ENCODE data around the gene ZNF74.

The ZNF74 gene

DNA sequence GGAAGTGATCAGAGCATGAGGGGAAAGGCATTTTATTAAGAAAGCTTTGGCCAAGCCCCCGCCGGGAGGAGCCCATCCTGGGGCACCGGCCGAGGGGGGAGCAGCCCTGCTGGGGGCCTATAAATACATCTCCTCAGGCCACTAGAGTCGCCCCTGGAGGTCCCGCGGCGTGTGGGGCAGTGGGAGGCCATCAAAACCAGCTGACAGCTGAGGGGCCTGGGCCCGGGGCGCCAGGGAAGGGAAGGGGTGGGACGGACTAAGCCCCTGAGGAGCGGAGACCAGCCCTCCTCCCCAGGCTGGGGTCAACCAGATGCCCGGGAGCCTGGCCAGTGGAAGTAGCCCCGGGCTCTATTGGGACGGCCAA, 30.6 kb downstream of the ZNF74 start:
- TF ChIP-seq, protein P1, sequence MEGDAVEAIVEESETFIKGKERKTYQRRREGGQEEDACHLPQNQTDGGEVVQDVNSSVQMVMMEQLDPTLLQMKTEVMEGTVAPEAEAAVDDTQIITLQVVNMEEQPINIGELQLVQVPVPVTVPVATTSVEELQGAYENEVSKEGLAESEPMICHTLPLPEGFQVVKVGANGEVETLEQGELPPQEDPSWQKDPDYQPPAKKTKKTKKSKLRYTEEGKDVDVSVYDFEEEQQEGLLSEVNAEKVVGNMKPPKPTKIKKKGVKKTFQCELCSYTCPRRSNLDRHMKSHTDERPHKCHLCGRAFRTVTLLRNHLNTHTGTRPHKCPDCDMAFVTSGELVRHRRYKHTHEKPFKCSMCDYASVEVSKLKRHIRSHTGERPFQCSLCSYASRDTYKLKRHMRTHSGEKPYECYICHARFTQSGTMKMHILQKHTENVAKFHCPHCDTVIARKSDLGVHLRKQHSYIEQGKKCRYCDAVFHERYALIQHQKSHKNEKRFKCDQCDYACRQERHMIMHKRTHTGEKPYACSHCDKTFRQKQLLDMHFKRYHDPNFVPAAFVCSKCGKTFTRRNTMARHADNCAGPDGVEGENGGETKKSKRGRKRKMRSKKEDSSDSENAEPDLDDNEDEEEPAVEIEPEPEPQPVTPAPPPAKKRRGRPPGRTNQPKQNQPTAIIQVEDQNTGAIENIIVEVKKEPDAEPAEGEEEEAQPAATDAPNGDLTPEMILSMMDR (conservative IDR thresholded peaks at IDR 0.05; ENCODE audit: low read depth, low read length): no peak
- Histone ChIP-seq H4K20me1 (ENCODE audit: insufficient read depth) (no peaks in the 10 kb centered on the region), H3K4me1 (ENCODE audit: low read depth, poor library complexity, severe bottlenecking) (no peaks in the 10 kb centered on the region), H3K79me2 (ENCODE audit: insufficient read depth, low read depth) (no peaks in the 10 kb centered on the region), H3K36me3 (ENCODE audit: insufficient read depth) (no peaks in the 10 kb centered on the region), H3K4me3 (IDR thresholded peaks at IDR 0.05; ENCODE audit: insufficient read depth, low read depth, low read length) (no peak overlapping the region), H3K4me2 (no peak overlapping the region), H3K9ac (no peak overlapping the region), H3K27ac (no peak overlapping the region), H3K27me3 (ENCODE audit: insufficient read depth, low read depth) (no peaks in the 10 kb centered on the region), H2AFZ (ENCODE audit: low read depth) (no peak overlapping the region)

DNA sequence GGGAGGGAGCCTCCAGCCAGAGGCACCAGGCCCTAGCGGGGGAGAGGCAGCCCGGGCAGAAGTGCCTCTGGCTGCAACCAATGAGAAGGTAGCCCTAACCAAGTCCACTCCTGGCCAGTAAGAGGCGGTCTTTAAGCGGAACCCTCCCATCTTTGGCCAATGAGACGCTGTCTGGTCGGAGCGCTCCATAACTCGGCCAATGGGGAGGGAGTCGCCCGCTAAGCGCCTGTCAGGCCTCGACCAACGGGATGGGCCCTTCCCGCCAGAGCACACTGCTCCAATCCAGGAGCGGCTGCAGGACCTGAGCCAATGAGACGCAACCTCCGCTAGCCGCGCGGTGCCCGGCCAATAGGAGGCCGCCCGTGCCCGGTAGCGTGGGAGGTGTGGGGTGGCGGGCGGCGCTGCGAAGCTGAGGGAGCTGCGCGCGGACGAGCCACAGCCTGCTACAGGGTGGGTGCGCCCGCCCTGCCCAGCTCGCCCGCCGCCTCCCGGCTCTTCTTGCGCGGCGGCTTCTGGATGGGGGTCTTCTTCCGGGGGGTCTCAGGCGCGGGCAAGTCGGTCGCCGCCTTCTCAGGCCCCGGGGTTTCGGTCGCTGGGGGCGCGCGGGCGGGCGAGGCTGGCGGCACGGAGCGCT, 31.1 kb downstream of the ZNF74 start:
- no peak overlapping the region for H3K4me2 ChIP-seq
- H3K27ac ChIP-seq: no peak overlapping the region
- TF ChIP-seq, protein P1 (conservative IDR thresholded peaks at IDR 0.05; ENCODE audit: low read depth, low read length): no peak

GRCh38 chr22:20425566-20426258, 31.8 kb downstream of the ZNF74 start:
- H3K79me2 ChIP-seq (ENCODE audit: insufficient read depth, low read depth): no peaks in the 10 kb centered on the region
- no peak overlapping the region for H3K4me3 ChIP-seq (IDR thresholded peaks at IDR 0.05; ENCODE audit: insufficient read depth, low read depth, low read length)
- TF ChIP-seq, protein P1 (conservative IDR thresholded peaks at IDR 0.05; ENCODE audit: low read depth, low read length): no peak
- H3K36me3 ChIP-seq (ENCODE audit: insufficient read depth): no peaks in the 10 kb centered on the region
- no peak overlapping the region for H2AFZ ChIP-seq (ENCODE audit: low read depth)
- no peak overlapping the region for H3K27ac ChIP-seq
- H3K27me3 ChIP-seq (ENCODE audit: insufficient read depth, low read depth): no peaks in the 10 kb centered on the region
- no peak overlapping the region for H3K4me2 ChIP-seq
- H3K9ac ChIP-seq: no peak overlapping the region
- no peaks in the 10 kb centered on the region for H4K20me1 ChIP-seq (ENCODE audit: insufficient read depth)
- no peaks in the 10 kb centered on the region for H3K4me1 ChIP-seq (ENCODE audit: low read depth, poor library complexity, severe bottlenecking)

More for the DNA sequence above, 31.1 kb downstream of the ZNF74 start:
- Histone ChIP-seq H3K4me1 (ENCODE audit: low read depth, poor library complexity, severe bottlenecking) (no peaks in the 10 kb centered on the region), H3K4me3 (IDR thresholded peaks at IDR 0.05; ENCODE audit: insufficient read depth, low read depth, low read length) (no peak overlapping the region), H2AFZ (ENCODE audit: low read depth) (no peak overlapping the region), H3K27me3 (ENCODE audit: insufficient read depth, low read depth) (no peaks in the 10 kb centered on the region), H3K36me3 (ENCODE audit: insufficient read depth) (no peaks in the 10 kb centered on the region), H3K79me2 (ENCODE audit: insufficient read depth, low read depth) (no peaks in the 10 kb centered on the region), H4K20me1 (ENCODE audit: insufficient read depth) (no peaks in the 10 kb centered on the region), H3K9ac (no peak overlapping the region)

- TF ChIP-seq, protein P1 (conservative IDR thresholded peaks at IDR 0.05; ENCODE audit: low read depth, low read length): no peak
- Histone ChIP-seq H3K36me3 (ENCODE audit: insufficient read depth) (no peaks in the 10 kb centered on the region), H3K4me1 (ENCODE audit: low read depth, poor library complexity, severe bottlenecking) (no peaks in the 10 kb centered on the region), H3K4me3 (IDR thresholded peaks at IDR 0.05; ENCODE audit: insufficient read depth, low read depth, low read length) (no peak overlapping the region), H4K20me1 (ENCODE audit: insufficient read depth) (no peaks in the 10 kb centered on the region), H2AFZ (ENCODE audit: low read depth) (no peak overlapping the region), H3K9ac (no peak overlapping the region), H3K27me3 (ENCODE audit: insufficient read depth, low read depth) (no peaks in the 10 kb centered on the region), H3K27ac (no peak overlapping the region), H3K4me2 (no peak overlapping the region), H3K79me2 (ENCODE audit: insufficient read depth, low read depth) (no peaks in the 10 kb centered on the region)
Observed at GRCh38 chr22:20426259-20426615, 32.3 kb downstream of the ZNF74 start.
